Measurements from ENCODE around the gene RAB5IF.

The RAB5IF gene

GRCh38 chr20:36642136-36642535, 36.6 kb downstream of the RAB5IF start:
- no peak overlapping the region for H3K4me2 ChIP-seq (ENCODE audit: low read length)
- H3K36me3 ChIP-seq (ENCODE audit: control insufficient read depth, insufficient read depth, low read length), result no peaks in the 10 kb centered on the region
- H3K4me1 ChIP-seq, result no peaks in the 10 kb centered on the region
- H3K4me3 ChIP-seq (ENCODE audit: low read depth, low read length), result no peak overlapping the region
- no peak overlapping the region for H3K9ac ChIP-seq
- no peaks in the 10 kb centered on the region for H3K27me3 ChIP-seq (ENCODE audit: control insufficient read depth, insufficient read depth, low read length)
- TF ChIP-seq CTCF (IDR thresholded peaks at IDR 0.05), result no peak
- no peaks in the 10 kb centered on the region for H3K79me2 ChIP-seq
- H3K27ac ChIP-seq, result no peak overlapping the region
- H2AFZ ChIP-seq, result no peak overlapping the region
- H3K9me3 ChIP-seq (ENCODE audit: control insufficient read depth, low read length), result no peaks in the 10 kb centered on the region

GRCh38 chr20:36644032-36644705, 38.6 kb downstream of the RAB5IF start:
- no peak overlapping the region for H3K4me3 ChIP-seq (ENCODE audit: low read depth, low read length)
- H3K36me3 ChIP-seq (ENCODE audit: control insufficient read depth, insufficient read depth, low read length), result no peaks in the 10 kb centered on the region
- no peak overlapping the region for H3K27ac ChIP-seq
- H2AFZ ChIP-seq, result no peak overlapping the region
- H3K4me1 ChIP-seq, result no peaks in the 10 kb centered on the region
- H3K27me3 ChIP-seq (ENCODE audit: control insufficient read depth, insufficient read depth, low read length), result no peaks in the 10 kb centered on the region
- H3K4me2 ChIP-seq (ENCODE audit: low read length), result no peak overlapping the region
- TF ChIP-seq CTCF (IDR thresholded peaks at IDR 0.05), result no peak
- H3K79me2 ChIP-seq, result no peaks in the 10 kb centered on the region
- no peak overlapping the region for H3K9ac ChIP-seq
- no peaks in the 10 kb centered on the region for H3K9me3 ChIP-seq (ENCODE audit: control insufficient read depth, low read length)

- H3K9ac ChIP-seq, result no peak overlapping the region
- no peak overlapping the region for H3K27ac ChIP-seq
- no peaks in the 10 kb centered on the region for H3K9me3 ChIP-seq (ENCODE audit: control insufficient read depth, low read length)
- H3K79me2 ChIP-seq, result no peaks in the 10 kb centered on the region
- TF ChIP-seq CTCF (IDR thresholded peaks at IDR 0.05), result no peak
- no peaks in the 10 kb centered on the region for H3K36me3 ChIP-seq (ENCODE audit: control insufficient read depth, insufficient read depth, low read length)
- no peaks in the 10 kb centered on the region for H3K4me1 ChIP-seq
- no peaks in the 10 kb centered on the region for H3K27me3 ChIP-seq (ENCODE audit: control insufficient read depth, insufficient read depth, low read length)
- no peak overlapping the region for H2AFZ ChIP-seq
- H3K4me2 ChIP-seq (ENCODE audit: low read length), result no peak overlapping the region
- no peak overlapping the region for H3K4me3 ChIP-seq (ENCODE audit: low read depth, low read length)
Observed at GRCh38 chr20:36644706-36645095, 39.1 kb downstream of the RAB5IF start.

- no peak for TF ChIP-seq CTCF (IDR thresholded peaks at IDR 0.05)
- no peak overlapping the region for H3K4me2 ChIP-seq (ENCODE audit: low read length)
- no peaks in the 10 kb centered on the region for H3K4me1 ChIP-seq
- no peak overlapping the region for H2AFZ ChIP-seq
- no peak overlapping the region for H3K27ac ChIP-seq
- no peaks in the 10 kb centered on the region for H3K9me3 ChIP-seq (ENCODE audit: control insufficient read depth, low read length)
- H3K9ac ChIP-seq, result no peak overlapping the region
- H3K79me2 ChIP-seq, result no peaks in the 10 kb centered on the region
- no peaks in the 10 kb centered on the region for H3K27me3 ChIP-seq (ENCODE audit: control insufficient read depth, insufficient read depth, low read length)
- H3K36me3 ChIP-seq (ENCODE audit: control insufficient read depth, insufficient read depth, low read length), result no peaks in the 10 kb centered on the region
- no peak overlapping the region for H3K4me3 ChIP-seq (ENCODE audit: low read depth, low read length)
Observed at GRCh38 chr20:36645353-36645752, 39.8 kb downstream of the RAB5IF start.

GRCh38 chr20:36645998-36646397, 40.4 kb downstream of the RAB5IF start, which contains the start of gene SLA2:
SLA2 (minus strand) TSS chr20:36646196; CDS start chr20:36641335, 4,861 bp downstream.
- Histone ChIP-seq H3K4me2 (ENCODE audit: low read length) (no peak within 1 kb of the TSS), H3K9me3 (ENCODE audit: control insufficient read depth, low read length) (no peaks in the 10 kb centered on the region), H3K36me3 (ENCODE audit: control insufficient read depth, insufficient read depth, low read length) (no peaks in the 10 kb centered on the region), H3K4me3 (ENCODE audit: low read depth, low read length) (no peak within 1 kb of the TSS), H3K27ac (no peak within 1 kb of the TSS), H3K79me2 (no peaks in the 10 kb centered on the region), H3K4me1 (no peaks in the 10 kb centered on the region), H3K9ac (no peak within 1 kb of the TSS), H2AFZ (no peak within 1 kb of the TSS), H3K27me3 (ENCODE audit: control insufficient read depth, insufficient read depth, low read length) (no peaks in the 10 kb centered on the region)
- TF ChIP-seq CTCF (IDR thresholded peaks at IDR 0.05), result no peak

All from parathyroid adenoma (tissue), 2 donors.